HG02852 (cell line): ENCODE results near the gene BICRAL.
"Not testable (repeated sequence)": the region's sequence is repeated elsewhere in the genome, so short reads cannot be mapped to it uniquely, and the experiment has no call there.

Experiments used
- ATAC-seq: cut with Tn5 transposase; IDR thresholded peaks from one replicate; pipeline ENCODE4 v1.9.1; 2021; ENCODE audit warnings: mild to moderate bottlenecking, moderate library complexity; ENCODE audit not compliant: unreplicated experiment

Gene BICRAL

DNA sequence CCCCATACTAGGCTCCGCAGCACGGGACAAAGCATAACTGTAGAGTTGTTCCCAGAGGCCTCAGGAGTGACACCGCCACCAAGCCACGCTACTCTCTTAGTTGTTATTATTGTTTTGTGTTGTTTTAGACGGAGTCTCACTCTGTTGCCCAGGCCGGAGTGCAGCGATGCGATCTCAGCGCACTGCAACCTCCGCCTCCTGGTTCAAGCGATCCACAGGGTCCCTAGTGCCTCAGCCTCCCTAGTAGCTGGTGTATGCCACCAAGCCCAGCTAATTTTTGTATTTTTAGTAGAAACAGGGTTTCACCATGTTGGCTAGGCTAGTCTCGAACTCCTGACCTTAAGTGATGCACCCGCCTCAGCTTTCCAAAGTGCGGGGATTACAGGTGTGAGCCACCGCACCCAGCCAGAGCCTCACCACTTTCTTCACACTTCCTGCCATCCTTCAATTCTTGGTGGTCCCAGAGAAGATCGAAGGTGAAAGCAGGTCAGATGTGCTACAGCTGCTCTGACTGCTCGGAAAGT, 109.4 kb downstream of the BICRAL start:
- ATAC-seq, result no peak

DNA sequence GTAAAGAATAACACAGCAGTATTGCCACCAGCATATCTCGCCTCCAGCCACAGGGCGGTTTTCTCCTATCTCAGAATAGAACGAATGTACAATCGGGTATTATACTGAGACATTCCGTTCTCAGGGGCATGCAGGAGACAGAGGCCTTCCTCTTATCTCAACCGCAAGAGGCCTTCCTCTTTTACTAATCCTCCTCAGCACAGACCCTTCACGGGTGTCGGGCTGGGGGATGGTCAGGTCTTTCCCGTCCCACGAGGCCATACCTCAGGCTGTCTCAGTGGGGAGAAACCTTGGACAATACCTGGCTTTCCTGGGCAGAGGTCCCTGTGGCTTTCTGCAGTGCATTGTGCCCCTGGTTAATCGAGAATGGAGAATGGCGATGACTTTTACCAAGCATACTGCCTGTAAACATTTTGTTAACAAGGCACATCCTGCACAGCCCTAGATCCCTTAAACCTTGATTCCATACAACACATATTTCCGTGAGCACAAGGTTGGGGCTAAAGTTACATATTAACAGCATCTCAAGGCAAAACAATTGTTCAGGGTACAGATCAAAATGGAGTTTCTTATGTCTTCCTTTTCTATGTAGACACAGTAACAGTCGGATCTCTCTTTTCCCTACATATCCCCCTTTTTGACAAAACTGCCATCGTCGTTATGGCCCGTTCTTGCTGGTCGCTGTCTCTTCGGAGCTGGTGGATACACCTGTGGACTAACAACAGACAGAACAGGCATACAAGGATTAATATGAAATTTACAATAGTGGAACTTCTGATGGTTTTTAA, 112.4 kb downstream of the BICRAL start:
- ATAC-seq, result not testable (repeated sequence)

DNA sequence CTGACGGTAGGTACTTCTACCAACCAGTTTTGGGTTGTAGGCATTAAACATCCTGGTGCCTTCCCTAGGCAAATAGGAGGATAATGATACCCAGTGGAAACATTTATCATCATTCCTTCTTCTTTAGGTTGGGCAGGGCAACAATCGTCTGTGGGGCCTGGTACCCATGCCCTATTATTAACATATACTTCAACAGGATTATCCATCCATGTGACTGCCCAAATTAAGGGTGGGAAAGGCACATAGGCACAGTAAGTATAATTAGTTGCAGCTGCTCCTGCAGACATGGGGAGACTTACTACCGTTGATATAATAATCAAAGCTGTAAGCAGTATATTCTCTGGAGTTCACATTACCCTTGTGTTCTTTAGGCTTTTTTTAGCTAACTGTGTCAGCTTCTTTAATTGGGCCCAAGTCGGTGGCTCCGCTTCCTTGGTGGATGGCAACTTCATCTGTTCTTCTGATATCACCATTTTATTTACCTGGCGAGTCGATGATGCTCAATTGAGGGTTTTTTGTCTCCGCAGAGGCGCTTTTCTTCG, 114.4 kb downstream of the BICRAL start:
- ATAC-seq, result no peak

DNA sequence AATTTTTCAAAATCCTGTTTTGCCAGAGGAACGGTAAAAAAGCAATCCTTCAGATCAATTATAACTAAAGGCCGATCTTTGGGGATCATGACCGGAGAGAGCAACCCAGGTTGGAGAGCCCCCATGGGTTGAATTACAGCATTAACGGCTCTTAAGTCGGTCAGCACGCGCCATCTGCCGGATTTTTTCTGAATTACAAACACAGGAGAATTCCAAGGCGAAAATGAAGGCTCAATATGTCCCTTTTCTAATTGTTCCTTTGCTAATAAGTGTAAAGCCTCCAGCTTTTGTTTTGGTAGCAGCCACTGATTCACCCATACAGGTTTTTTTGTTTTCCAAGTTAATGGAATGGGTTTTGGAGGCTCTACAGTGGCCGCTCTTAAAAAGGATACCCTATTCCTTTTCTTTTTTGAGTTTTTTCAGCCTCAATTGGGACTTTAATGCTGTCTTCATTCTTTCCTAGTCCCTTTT, 117.1 kb downstream of the BICRAL start:
- no peak for ATAC-seq

DNA sequence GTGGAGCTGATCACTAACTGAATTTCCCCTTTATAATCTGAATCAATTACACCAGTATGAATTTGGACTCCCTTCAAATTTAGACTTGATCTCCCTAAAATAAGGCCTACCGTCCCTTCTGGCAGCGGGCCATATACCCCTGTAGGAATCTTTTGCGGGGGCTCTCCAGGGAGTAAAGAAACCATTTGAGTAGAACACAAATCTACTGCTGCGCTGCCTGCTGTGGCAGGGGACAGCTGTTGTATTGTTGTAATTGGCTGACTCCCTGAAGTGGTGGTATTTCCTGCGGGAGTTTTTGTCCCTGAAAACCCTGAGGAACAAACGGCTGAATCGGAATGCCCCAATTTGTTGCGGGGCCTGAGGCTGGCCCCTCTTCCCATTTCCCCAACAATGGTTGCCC, 118.0 kb downstream of the BICRAL start:
- ATAC-seq, result no peak

DNA sequence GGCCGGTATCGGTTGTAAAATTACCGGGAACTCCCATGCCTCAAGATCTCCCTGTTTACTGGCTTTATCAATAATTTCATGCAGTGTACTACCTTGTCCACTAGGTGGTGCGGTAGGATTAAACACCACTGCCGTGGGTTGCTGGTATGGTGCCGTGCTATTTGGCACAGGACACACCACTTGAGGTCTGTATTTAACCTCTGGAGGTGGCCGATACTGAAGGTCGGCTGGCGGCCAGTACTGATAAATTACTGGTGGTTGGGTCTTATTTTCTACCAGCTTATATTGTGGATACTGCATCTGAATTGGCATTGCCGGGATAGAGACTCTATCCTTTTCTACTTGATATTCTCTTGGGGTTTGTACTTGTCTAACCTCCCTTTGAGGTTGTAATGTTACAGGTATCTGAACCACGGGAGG, 119.7 kb downstream of the BICRAL start:
- no peak for ATAC-seq

DNA sequence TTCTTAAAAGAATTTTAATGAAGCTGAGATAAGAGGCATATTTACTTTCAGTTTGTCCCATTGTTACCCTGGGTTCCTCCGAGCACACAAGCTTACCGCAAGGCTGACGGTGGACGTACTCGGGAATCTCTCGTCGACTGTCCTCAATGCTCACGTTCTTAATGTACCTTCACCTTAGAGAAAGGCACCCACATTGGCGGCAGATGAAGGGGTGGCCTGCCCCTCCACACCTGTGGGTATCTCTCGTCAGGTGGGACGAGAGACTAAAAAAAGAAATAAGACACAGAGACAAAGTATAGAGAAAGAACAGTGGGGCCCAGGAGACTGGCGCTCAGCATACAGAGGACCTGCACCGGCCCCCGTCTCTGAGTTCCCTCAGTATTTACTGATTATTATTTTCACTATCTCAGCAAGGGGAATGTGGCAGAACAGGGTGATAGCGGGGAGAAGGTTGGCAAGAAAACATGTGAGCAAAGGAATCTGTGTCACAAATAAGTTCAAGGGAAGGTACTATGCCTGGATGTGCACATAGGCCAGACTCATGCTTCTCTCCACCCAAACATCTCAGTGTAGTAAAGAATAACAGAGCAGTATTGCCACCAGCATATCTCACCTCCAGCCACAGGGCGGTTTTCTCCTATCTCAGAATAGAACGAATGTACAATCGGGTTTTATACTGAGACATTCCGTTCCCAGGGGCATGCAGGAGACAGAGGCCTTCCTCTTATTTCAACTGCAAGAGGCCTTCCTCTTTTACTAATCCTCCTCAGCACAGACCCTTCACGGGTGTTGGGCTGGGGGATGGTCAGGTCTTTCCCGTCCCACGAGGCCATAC, 120.8 kb downstream of the BICRAL start:
- ATAC-seq, result not testable (repeated sequence)

DNA sequence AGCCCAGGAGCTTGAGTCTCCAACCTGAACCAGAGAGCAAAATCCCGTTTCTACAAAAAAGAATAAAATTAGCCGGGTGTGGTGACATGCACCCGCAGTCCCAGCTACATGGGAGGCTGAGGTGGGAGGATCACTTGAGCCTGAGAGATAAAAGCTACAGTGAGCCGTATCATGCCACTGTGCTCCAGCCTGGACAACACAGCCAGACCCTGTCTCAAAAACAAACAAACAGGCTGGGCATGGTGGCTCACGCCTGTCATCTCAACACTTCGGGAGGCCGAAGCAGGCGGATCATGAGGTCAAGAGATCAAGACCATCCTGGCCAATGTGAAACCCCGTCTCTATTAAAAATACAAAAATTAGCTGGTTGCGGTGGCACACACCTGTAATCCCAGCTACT, 122.6 kb downstream of the BICRAL start:
- ATAC-seq, result no peak

DNA sequence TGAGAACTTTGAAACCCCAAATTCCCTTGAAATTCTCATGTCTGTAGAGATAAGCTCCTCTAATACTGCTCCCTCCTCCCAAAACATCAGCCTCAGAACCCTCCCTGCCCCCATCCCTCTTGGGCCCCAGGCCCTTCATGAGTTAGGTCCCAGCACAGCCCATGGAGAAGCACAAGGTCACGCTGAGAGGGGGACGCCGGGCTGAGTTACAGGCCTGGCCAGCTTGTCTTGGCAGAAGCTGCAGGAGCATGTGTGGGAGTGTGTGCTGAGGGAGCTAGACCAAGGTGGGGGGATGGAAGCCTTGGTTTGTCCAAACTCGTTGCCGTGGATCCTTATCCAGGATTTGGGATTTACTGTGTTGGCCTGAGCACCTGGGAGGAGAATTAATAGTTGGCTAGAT, 125.5 kb downstream of the BICRAL start:
- ATAC-seq, result no peak

DNA sequence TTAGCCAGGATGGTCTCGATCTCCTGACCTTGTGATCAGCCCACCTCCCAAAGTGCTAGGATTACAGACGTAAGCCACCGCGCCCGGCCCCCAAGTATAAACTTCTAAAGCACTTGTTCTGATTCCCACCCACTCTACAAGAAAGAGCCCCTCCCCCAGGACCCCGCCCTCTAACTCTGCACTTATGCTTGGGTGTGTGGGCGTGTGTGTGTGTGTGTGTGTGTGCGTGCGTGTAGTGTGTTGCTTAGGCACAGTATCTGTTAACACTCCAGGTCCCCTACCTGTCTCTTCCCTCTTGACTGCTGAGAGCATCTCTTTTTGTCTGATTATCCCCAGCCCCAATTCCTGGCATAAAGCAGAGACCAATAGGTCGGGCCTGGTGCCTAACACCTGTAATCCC, 128.0 kb downstream of the BICRAL start:
- no peak for ATAC-seq

DNA sequence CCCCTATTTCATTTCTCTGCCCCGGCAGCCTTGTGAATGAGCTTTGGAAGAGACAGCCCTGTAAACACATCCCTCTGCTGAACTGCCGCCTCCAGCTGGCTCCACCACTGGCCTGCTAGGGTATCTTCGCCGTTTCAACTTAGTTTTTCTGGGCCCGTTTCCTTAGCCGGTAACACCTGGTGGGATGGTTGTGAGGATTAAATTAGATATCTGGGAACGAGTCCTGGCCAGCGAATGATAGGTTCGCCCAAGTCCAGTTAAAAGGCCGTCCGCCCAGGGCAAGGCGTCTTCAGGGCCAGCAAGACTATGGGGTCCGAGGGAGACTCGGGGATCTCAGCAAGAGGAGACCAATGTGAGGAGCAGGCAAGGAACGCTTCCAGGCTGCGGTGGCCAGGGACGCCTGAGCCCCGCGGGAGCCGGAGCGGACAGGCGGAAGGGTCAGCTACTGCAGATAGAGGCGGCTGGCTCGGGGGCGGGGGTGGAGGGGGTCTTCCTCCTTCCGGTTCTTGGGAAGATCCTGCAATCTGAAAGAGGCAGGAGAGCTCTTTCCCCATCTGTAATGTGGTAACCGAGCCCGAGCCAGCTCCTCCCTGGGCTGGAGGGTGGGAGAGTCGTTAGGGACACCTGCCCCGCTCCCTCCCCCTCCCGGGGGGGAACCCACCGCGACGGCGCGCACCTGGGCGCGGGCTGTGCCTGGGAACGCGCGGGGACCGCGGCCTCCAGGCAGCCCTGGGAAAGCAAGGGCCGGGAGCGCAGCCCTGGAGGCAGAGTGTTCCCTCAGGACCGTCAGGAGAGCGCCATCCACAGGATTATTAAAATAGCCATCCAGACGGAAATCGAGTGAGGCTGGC, 129.5 kb downstream of the BICRAL start:
- ATAC-seq, result no peak

DNA sequence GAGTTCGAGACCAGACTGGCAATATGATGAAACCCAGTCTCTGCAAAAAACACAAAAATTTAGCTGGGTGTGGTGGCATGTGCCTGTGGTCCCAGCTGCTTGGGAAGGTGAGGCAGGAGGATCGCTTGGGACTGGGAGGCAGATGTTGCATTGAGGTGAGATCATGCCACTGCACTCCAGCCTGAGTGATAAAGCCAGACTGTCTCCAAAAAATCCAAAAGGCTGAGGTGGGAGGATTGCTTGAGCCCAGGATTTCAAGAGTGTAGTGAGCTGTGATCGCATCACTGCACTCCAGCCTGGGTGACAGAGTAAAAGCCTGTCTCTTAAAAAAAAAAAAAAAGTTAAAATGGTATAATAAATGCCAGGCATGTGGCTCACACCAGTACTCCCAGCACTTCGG, 132.7 kb downstream of the BICRAL start:
- ATAC-seq, result no peak

DNA sequence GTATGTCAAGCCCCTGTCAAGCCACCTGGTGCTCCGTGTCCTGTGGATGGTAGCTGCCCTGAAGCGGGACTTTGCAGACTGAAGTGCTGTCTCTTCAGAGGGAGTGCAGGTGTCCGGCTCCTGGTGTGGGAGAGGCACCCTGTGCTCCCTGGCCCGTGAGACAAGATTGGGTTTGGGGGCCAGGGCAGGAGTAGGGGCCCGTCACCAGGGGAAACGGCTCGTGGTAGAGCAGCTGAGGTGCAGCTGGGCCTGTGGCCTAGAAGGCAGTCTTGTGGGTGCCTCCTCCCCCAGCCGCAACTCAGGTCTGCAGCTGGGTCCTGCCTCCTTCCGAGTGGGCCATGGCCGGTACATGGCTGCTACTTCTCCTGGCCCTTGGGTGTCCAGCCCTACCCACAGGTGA, 133.9 kb downstream of the BICRAL start, which contains the start of gene PTCRA:
PTCRA (plus strand) TSS at position 322 of the 400 bp plus-strand sequence; CDS start at position 339, 17 bp downstream.
- ATAC-seq, result no peak

DNA sequence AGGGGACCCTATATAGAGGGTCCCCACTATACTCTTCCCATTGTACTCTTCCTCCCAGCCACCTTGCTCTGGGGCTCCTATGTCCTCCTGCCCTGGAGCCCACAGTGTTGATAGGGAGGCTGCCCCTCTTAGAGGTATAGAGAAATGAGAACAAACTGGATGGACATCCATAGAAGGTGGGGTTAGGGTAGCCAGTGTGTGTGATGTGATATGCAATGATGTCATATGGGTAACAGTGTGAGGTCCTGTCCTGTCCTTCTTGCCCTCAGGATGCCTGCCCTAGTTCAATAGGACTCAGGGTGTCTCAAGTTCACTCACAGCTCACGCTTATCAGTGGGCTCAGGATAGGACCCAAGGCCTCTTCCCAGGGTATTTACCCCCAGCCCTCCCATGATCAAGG, 134.4 kb downstream of the BICRAL start:
- ATAC-seq, result no peak
